ENCODE measurements around the gene FHIT. TPM values are rescaled to one million over a fixed set of nuclear protein-coding genes. Genes with fewer than 3 reads are reported as not detected.

FHIT gene
- total RNA-seq, 1 donor from 2014 or later = 5.7 TPM

- Mint-ChIP-seq H3K9me3 (no peaks in the 10 kb centered on the region), H3K27ac (no peak overlapping the region), H3K4me1 (peaks cover 2% of the 10 kb centered on the region), H3K36me3 (no peaks in the 10 kb centered on the region), H3K4me3 (no peak overlapping the region), H3K27me3 (ENCODE audit: insufficient read depth, low read depth) (no peaks in the 10 kb centered on the region)
- Histone ChIP-seq H3K4me2 (no peak overlapping the region), H3K9me3 (ENCODE audit: low read depth) (no peaks in the 10 kb centered on the region), H3K4me1 (peaks cover 15% of the 10 kb centered on the region), H2AFZ (replicated peaks) (no peak overlapping the region), H3K27ac (no peak overlapping the region), H3K4me3 (no peak overlapping the region), H3K9ac (no peak overlapping the region), H3K27me3 (no peaks in the 10 kb centered on the region), H3F3A (ENCODE audit: low read depth) (no peaks in the 10 kb centered on the region), H3K36me3 (no peaks in the 10 kb centered on the region), H4K20me1 (ENCODE audit: low read depth) (no peaks in the 10 kb centered on the region), H3K79me2 (ENCODE audit: low read depth) (no peaks in the 10 kb centered on the region)
- no peak for TF ChIP-seq EZH2 (IDR thresholded peaks at IDR 0.05)
- TF ChIP-seq CTCF (IDR thresholded peaks at IDR 0.05) = no peak
- TF ChIP-seq EZH2phosphoT487 (IDR thresholded peaks at IDR 0.05) = no peak
- DNase-seq (ENCODE audit: low spot score) = no peak
Observed at GRCh38 chr3:60243456-60243855, 1007.8 kb downstream of the FHIT start.

- Histone ChIP-seq H3K36me3 (no peaks in the 10 kb centered on the region), H3K9ac (no peak overlapping the region), H3K4me1 (peaks cover 15% of the 10 kb centered on the region), H2AFZ (replicated peaks) (peak overlapping the region; percentile 21), H3F3A (ENCODE audit: low read depth) (no peaks in the 10 kb centered on the region), H3K27me3 (no peaks in the 10 kb centered on the region), H3K4me3 (no peak overlapping the region), H4K20me1 (ENCODE audit: low read depth) (no peaks in the 10 kb centered on the region), H3K27ac (no peak overlapping the region), H3K4me2 (no peak overlapping the region), H3K79me2 (ENCODE audit: low read depth) (no peaks in the 10 kb centered on the region), H3K9me3 (ENCODE audit: low read depth) (no peaks in the 10 kb centered on the region)
- Mint-ChIP-seq H3K4me3 (no peak overlapping the region), H3K36me3 (no peaks in the 10 kb centered on the region), H3K27ac (no peak overlapping the region), H3K4me1 (peaks cover 2% of the 10 kb centered on the region), H3K27me3 (ENCODE audit: insufficient read depth, low read depth) (peaks cover 3% of the 10 kb centered on the region), H3K9me3 (no peaks in the 10 kb centered on the region)
- DNase-seq (ENCODE audit: low spot score) = peak; percentile 27
- TF ChIP-seq CTCF (IDR thresholded peaks at IDR 0.05) = no peak
- no peak for TF ChIP-seq EZH2 (IDR thresholded peaks at IDR 0.05)
- no peak for TF ChIP-seq EZH2phosphoT487 (IDR thresholded peaks at IDR 0.05)
Observed at GRCh38 chr3:60240492-60240891, 1010.8 kb downstream of the FHIT start.

GRCh38 chr3:60238550-60238949, 1012.7 kb downstream of the FHIT start:
- Histone ChIP-seq H3K27ac (no peak overlapping the region), H3K4me3 (no peak overlapping the region), H2AFZ (replicated peaks) (no peak overlapping the region), H3K4me1 (peaks cover 15% of the 10 kb centered on the region), H3K4me2 (no peak overlapping the region), H4K20me1 (ENCODE audit: low read depth) (no peaks in the 10 kb centered on the region), H3K79me2 (ENCODE audit: low read depth) (no peaks in the 10 kb centered on the region), H3K9me3 (ENCODE audit: low read depth) (no peaks in the 10 kb centered on the region), H3K36me3 (no peaks in the 10 kb centered on the region), H3K27me3 (no peaks in the 10 kb centered on the region), H3K9ac (no peak overlapping the region), H3F3A (ENCODE audit: low read depth) (no peaks in the 10 kb centered on the region)
- no peak for DNase-seq (ENCODE audit: low spot score)
- H3K27me3 Mint-ChIP-seq (ENCODE audit: insufficient read depth, low read depth) = peaks cover 3% of the 10 kb centered on the region
- TF ChIP-seq EZH2phosphoT487 (IDR thresholded peaks at IDR 0.05) (no peak), EZH2 (IDR thresholded peaks at IDR 0.05) (no peak), CTCF (IDR thresholded peaks at IDR 0.05) (no peak)
- no peak overlapping the region for H3K27ac Mint-ChIP-seq
- H3K9me3 Mint-ChIP-seq = no peaks in the 10 kb centered on the region
- no peak overlapping the region for H3K4me3 Mint-ChIP-seq
- peaks cover 2% of the 10 kb centered on the region for H3K4me1 Mint-ChIP-seq
- H3K36me3 Mint-ChIP-seq = no peaks in the 10 kb centered on the region

Data from neural progenitor cell (in vitro differentiated cells).